ENCODE measurements around the gene ST6GALNAC4. TPM values are rescaled to one million over a fixed set of nuclear protein-coding genes. Genes with fewer than 3 reads are reported as not detected.

Gene ST6GALNAC4
- total RNA-seq, 1 experiment from 2014 or later: 38.0 TPM

DNA sequence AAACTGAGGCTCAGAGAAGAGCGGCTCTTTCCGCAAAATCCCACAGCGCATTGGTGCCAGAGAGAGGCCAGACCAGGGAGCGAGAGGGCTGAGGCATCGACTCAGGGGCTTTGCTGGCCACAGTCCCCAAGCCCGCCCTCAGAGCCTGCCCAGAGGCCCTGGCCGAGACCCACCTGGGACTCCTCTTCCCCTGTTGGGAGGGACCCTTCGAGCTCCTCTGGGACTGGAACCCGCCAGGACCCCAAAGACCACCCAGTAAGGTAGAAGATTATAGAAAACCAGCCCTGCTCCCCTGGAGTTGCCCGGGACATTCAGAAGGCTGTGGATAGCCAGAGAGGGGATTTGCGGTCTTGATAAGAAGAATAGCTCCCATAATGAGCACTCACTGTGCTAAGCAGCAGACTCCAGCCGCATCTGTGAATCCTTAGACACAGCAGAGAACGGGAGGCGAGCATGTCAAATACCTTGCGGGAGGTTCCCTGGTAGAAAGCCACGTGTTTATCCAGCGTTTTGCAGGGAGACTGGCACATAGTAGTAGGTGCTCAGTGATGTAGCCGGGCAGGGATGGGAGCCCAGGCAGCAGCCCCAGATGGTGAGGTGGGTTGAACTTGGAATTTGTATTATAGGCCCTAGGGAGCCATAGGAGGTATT, 38.7 kb downstream of the ST6GALNAC4 start:
- DNase-seq (ENCODE audit: low read depth, low spot score): no peak
- ChIA-PET POLR2A (no interaction called here), CTCF (no interaction called here)
- in situ Hi-C loops (cut with HindIII; ENCODE audit: low pct_unique_long_range_greater_than_20kb, low sequenced_read_pairs): no loop called here
- peak overlapping the region; percentile 83 for H3K27ac ChIP-seq (ENCODE audit: low read length)
- H3K4me3 ChIP-seq (ENCODE audit: low read depth in 2 of 2, low read length in 2 of 2): peak overlapping the region; percentile 39 to 64
- peak; percentile 51 for ATAC-seq
- H3K36me3 ChIP-seq (ENCODE audit: control insufficient read depth, insufficient read depth, low read length): no peaks in the 10 kb centered on the region
- intact Hi-C loops (cut with micrococcal nuclease; ENCODE audit: unreplicated experiment): loop anchor here (10.0 kb wide), 1 partner anchor 73 kb away; the partner anchor contains the start of gene FPGS
- peaks cover 30% of the 10 kb centered on the region; the same call in 1 of the 2 replicates for H3K4me1 ChIP-seq (ENCODE audit: control insufficient read depth, insufficient read depth, low read length)
- H3K9me3 ChIP-seq (ENCODE audit: control insufficient read depth, insufficient read depth, low read depth, low read length): no peaks in the 10 kb centered on the region
- BruUV-seq (replicated peaks): no TSS peak
- no peaks in the 10 kb centered on the region for H3K27me3 ChIP-seq (ENCODE audit: control insufficient read depth, insufficient read depth, low read length)
- TF ChIP-seq, protein P1, sequence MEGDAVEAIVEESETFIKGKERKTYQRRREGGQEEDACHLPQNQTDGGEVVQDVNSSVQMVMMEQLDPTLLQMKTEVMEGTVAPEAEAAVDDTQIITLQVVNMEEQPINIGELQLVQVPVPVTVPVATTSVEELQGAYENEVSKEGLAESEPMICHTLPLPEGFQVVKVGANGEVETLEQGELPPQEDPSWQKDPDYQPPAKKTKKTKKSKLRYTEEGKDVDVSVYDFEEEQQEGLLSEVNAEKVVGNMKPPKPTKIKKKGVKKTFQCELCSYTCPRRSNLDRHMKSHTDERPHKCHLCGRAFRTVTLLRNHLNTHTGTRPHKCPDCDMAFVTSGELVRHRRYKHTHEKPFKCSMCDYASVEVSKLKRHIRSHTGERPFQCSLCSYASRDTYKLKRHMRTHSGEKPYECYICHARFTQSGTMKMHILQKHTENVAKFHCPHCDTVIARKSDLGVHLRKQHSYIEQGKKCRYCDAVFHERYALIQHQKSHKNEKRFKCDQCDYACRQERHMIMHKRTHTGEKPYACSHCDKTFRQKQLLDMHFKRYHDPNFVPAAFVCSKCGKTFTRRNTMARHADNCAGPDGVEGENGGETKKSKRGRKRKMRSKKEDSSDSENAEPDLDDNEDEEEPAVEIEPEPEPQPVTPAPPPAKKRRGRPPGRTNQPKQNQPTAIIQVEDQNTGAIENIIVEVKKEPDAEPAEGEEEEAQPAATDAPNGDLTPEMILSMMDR (IDR thresholded peaks at IDR 0.05): no peak
- TF ChIP-seq, protein P2, sequence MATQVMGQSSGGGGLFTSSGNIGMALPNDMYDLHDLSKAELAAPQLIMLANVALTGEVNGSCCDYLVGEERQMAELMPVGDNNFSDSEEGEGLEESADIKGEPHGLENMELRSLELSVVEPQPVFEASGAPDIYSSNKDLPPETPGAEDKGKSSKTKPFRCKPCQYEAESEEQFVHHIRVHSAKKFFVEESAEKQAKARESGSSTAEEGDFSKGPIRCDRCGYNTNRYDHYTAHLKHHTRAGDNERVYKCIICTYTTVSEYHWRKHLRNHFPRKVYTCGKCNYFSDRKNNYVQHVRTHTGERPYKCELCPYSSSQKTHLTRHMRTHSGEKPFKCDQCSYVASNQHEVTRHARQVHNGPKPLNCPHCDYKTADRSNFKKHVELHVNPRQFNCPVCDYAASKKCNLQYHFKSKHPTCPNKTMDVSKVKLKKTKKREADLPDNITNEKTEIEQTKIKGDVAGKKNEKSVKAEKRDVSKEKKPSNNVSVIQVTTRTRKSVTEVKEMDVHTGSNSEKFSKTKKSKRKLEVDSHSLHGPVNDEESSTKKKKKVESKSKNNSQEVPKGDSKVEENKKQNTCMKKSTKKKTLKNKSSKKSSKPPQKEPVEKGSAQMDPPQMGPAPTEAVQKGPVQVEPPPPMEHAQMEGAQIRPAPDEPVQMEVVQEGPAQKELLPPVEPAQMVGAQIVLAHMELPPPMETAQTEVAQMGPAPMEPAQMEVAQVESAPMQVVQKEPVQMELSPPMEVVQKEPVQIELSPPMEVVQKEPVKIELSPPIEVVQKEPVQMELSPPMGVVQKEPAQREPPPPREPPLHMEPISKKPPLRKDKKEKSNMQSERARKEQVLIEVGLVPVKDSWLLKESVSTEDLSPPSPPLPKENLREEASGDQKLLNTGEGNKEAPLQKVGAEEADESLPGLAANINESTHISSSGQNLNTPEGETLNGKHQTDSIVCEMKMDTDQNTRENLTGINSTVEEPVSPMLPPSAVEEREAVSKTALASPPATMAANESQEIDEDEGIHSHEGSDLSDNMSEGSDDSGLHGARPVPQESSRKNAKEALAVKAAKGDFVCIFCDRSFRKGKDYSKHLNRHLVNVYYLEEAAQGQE (IDR thresholded peaks at IDR 0.05; ENCODE audit: insufficient read depth in 1 of 2, low read depth in 2 of 2, low read length in 1 of 2): no peak
- TF ChIP-seq POLR2AphosphoS5 (IDR thresholded peaks at IDR 0.05; ENCODE audit: low read depth, low read length): no peak

DNA sequence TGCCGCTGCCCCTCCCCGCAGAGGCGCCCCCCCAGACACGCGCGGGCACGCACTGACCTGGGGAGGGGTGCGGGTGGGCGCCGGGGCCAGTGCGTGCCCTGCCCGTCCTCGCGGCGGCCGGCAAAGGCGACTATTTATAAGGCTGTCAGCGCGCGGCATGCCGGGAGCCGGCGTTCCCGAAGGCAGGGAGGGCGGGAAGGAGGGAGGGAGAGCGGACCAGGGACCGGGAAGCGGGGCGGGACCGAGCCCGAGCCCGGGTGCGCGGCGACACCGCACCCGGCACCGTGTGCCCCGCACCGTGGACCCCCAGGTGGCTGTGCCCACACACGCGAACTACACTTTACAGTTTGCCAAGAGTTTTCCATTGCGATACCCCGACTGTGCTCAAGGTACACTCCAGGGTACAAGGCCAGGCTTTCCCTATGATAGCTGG, 39.3 kb downstream of the ST6GALNAC4 start, which contains the start of gene AK1:
AK1 (minus strand) TSS at position 110 of the 433 bp plus-strand sequence. CDS start 3,058 bp downstream, outside the sequence.
- in situ Hi-C loops (cut with HindIII; ENCODE audit: low pct_unique_long_range_greater_than_20kb, low sequenced_read_pairs) (no loop called here), intact Hi-C loops (cut with micrococcal nuclease; ENCODE audit: unreplicated experiment) (loop anchor here (10.0 kb wide), 1 partner anchor 73 kb away; the partner anchor contains the start of gene FPGS)
- Histone ChIP-seq H3K9me3 (ENCODE audit: control insufficient read depth, insufficient read depth, low read depth, low read length) (no peaks in the 10 kb centered on the region), H3K27me3 (ENCODE audit: control insufficient read depth, insufficient read depth, low read length) (no peaks in the 10 kb centered on the region), H3K27ac (ENCODE audit: low read length) (peak within 1 kb of the TSS; percentile 83), H3K4me1 (ENCODE audit: control insufficient read depth, insufficient read depth, low read length) (peaks cover 30% of the 10 kb centered on the region; the same call in 1 of the 2 replicates), H3K36me3 (ENCODE audit: control insufficient read depth, insufficient read depth, low read length) (no peaks in the 10 kb centered on the region), H3K4me3 (ENCODE audit: low read depth in 2 of 2, low read length in 2 of 2) (peak within 1 kb of the TSS; percentile 39 to 64)
- POLR2A ChIA-PET: no interaction called here
- no peak for DNase-seq (ENCODE audit: low read depth, low spot score)
- CTCF ChIA-PET: no interaction called here
- peak; percentile 83 for ATAC-seq
- BruUV-seq (replicated peaks): no TSS peak
- TF ChIP-seq, protein P2 (IDR thresholded peaks at IDR 0.05; ENCODE audit: insufficient read depth in 1 of 2, low read depth in 2 of 2, low read length in 1 of 2): no peak
- TF ChIP-seq POLR2AphosphoS5 (IDR thresholded peaks at IDR 0.05; ENCODE audit: low read depth, low read length): peak; percentile 56; the same call in 1 of the 2 replicates

All from Panc1 (cell line).